ENCODE results near the gene ZNF211.

The ZNF211 gene

DNA sequence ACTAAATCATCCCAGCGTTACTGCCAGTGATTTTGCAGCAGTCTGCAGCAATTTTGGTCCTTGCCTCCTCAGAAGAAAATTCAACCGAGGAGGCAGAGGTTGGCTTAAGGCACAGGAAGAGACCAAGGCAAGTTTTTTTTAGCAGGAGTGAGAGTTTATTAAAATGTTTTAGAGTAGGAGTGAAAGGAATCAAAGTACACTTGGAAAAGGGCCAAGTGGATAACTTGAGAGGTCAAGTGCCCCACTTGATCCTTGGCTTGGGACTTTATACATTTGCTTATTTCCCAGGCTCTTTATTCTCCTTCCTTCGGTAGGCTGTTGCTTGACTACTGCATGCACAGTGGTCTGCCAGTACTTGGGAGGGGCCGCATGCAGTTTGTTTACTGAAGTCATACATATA, 21.9 kb upstream of the ZNF211 start:
- no peak for DNase-seq (ENCODE audit: low read depth)
- TF ChIP-seq, protein P1, sequence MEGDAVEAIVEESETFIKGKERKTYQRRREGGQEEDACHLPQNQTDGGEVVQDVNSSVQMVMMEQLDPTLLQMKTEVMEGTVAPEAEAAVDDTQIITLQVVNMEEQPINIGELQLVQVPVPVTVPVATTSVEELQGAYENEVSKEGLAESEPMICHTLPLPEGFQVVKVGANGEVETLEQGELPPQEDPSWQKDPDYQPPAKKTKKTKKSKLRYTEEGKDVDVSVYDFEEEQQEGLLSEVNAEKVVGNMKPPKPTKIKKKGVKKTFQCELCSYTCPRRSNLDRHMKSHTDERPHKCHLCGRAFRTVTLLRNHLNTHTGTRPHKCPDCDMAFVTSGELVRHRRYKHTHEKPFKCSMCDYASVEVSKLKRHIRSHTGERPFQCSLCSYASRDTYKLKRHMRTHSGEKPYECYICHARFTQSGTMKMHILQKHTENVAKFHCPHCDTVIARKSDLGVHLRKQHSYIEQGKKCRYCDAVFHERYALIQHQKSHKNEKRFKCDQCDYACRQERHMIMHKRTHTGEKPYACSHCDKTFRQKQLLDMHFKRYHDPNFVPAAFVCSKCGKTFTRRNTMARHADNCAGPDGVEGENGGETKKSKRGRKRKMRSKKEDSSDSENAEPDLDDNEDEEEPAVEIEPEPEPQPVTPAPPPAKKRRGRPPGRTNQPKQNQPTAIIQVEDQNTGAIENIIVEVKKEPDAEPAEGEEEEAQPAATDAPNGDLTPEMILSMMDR (IDR thresholded peaks at IDR 0.05; ENCODE audit: low read depth, low read length, missing control alignments) = no peak
- H3K4me3 ChIP-seq (ENCODE audit: low read depth, low read length) = no peak overlapping the region
- in situ Hi-C loops (cut with HindIII; ENCODE audit: low sequenced_read_pairs) = no loop called here

DNA sequence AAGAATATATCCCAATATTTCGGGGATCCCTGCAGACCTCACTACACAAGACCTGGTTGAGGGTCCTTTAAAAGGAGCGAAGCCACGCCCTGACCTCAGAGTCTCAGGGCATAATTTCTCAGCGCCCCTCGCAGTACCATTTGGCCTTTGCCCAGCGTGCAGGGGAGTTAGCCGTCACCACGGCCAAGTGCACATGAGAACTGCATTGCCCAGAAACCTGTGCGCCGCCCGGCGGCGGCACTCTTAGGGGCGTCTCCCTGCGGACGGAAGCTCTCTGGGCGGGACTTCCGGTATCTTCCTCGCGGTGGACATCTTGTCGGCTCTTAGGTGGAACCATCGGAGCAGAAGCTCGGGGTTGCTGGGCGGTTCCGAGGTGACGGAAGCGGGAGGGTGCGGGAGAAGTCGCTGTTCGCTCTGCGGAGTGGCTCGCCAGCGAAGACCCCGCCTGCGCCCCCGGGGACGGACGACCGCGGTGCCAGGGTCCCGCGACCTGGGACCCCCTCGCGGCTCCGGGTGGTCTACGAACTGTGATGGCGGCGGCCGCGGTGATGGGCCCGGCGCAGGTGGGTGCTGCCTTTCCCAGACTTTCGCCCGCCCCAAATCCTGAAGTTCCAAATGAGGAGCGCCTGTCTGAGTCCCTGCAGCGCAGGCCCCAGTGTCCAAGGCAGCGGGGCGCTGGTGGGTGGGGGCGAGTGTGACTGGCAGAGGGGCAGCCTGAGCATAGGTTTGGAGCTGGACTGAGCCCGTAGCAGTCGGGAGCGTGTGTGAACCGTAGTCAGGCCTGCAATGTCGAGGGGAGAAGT, 18.8 kb upstream of the ZNF211 start, which contains the start of gene ZNF134:
ZNF134 (plus strand) TSS at position 302 of the 803 bp plus-strand sequence. CDS start 5,227 bp downstream, outside the sequence.
- in situ Hi-C loops (cut with HindIII; ENCODE audit: low sequenced_read_pairs) = no loop called here
- TF ChIP-seq, protein P1 (IDR thresholded peaks at IDR 0.05; ENCODE audit: low read depth, low read length, missing control alignments) = no peak
- peak within 1 kb of the TSS; percentile 80 for H3K4me3 ChIP-seq (ENCODE audit: low read depth, low read length)
- DNase-seq (ENCODE audit: low read depth) = peak; percentile 80

DNA sequence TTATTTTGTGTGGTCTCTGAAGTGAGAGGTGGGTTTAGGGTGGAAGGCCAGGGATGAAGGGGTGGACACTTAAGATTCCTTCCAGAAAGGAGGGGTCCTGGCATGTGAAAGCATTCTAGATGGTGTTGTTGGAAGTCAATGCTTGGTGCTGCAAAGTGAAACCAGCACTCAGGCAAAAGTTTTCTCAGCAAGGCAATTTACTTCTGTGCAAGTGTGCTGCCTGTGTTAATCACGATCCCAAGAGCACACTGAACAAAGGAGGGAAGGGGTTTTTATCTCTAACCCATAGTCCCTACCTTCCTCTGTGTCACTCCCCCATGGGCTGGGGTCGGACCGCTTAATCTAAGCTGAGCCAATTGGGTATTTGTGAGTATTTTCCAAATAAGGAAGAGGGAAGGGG, 17.6 kb upstream of the ZNF211 start:
- in situ Hi-C loops (cut with HindIII; ENCODE audit: low sequenced_read_pairs) = no loop called here
- peak overlapping the region; percentile 80 for H3K4me3 ChIP-seq (ENCODE audit: low read depth, low read length)
- no peak for DNase-seq (ENCODE audit: low read depth)
- TF ChIP-seq, protein P1 (IDR thresholded peaks at IDR 0.05; ENCODE audit: low read depth, low read length, missing control alignments) = no peak

DNA sequence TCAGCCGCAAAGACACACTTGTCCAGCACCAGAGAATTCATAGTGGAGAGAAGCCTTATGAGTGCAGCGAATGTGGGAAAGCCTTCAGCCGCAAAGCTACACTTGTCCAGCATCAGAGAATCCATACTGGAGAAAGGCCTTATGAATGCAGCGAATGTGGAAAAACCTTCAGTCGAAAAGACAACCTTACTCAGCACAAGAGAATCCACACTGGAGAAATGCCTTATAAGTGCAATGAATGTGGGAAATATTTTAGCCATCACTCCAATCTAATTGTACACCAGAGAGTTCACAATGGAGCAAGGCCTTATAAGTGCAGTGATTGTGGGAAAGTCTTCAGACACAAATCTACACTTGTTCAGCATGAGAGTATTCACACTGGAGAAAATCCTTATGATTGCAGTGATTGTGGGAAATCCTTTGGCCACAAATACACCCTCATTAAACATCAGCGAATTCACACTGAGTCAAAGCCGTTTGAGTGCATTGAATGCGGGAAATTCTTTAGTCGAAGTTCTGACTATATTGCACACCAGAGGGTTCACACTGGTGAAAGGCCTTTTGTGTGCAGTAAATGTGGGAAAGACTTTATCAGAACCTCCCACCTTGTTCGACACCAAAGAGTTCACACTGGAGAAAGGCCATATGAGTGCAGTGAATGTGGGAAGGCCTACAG, 12.2 kb upstream of the ZNF211 start:
- DNase-seq (ENCODE audit: low read depth) = no peak
- TF ChIP-seq, protein P1 (IDR thresholded peaks at IDR 0.05; ENCODE audit: low read depth, low read length, missing control alignments) = no peak
- in situ Hi-C loops (cut with HindIII; ENCODE audit: low sequenced_read_pairs) = loop anchor here (5.0 kb wide), 1 partner anchor 56 kb away; no protein-coding TSS in a partner anchor
- H3K4me3 ChIP-seq (ENCODE audit: low read depth, low read length) = no peak overlapping the region

DNA sequence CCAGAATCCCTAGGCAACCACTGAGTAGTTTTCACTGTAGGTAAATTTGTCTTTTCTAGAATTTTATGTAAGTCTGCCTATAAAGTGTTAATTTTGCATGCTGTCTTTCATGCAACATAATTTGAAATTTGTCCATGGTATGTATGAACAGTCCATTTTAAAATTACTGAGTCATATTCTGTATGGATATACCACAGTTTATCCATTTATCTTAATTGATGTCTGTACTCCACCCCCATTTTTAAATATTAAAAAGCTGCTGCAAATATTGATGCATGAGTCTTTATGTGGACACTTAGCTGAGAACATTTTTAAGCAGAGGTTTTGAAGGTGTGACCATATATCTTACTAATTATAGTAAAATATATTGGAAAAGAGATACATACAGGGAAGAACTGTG, 9.9 kb upstream of the ZNF211 start:
- TF ChIP-seq, protein P1 (IDR thresholded peaks at IDR 0.05; ENCODE audit: low read depth, low read length, missing control alignments) = no peak
- no peak for DNase-seq (ENCODE audit: low read depth)
- in situ Hi-C loops (cut with HindIII; ENCODE audit: low sequenced_read_pairs) = loop anchor here (5.0 kb wide), 1 partner anchor 54 kb away; no protein-coding TSS in a partner anchor
- no peak overlapping the region for H3K4me3 ChIP-seq (ENCODE audit: low read depth, low read length)

DNA sequence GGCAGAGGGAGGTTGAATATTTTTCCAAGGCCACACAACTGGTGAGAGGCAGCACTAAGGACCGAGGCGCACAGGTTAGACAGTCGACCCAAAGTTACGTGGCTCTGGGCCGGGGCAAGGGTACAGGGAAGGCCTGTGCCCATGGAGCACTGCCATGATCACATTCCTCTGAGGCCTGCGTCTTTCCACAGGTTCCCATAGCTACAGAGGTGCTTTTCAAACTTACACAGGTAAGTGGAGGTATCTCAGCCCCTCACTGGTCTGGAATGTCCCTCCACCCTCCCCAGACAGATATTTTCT, 814 bp downstream of the ZNF211 start:
- TF ChIP-seq, protein P1 (IDR thresholded peaks at IDR 0.05; ENCODE audit: low read depth, low read length, missing control alignments) = no peak
- in situ Hi-C loops (cut with HindIII; ENCODE audit: low sequenced_read_pairs) = no loop called here
- no peak for DNase-seq (ENCODE audit: low read depth)
- peak overlapping the region; percentile 84 for H3K4me3 ChIP-seq (ENCODE audit: low read depth, low read length)

Data from astrocyte of the cerebellum (primary cell).